GM06990 (cell line): ENCODE measurements around the gene GAS2.

Source experiments
- DNase-seq: peaks from one replicate; pipeline ENCODE4 v3.0.0-alpha.2; 2011; ENCODE audit not compliant: insufficient read length; ENCODE audit errors: extremely low read depth
- H3K27me3 ChIP-seq: replicated peaks from 2 replicates; pipeline ENCODE4 v1.6.0; 2011; ENCODE audit warnings: low read length; ENCODE audit not compliant: control insufficient read depth, insufficient read depth
- H3K36me3 ChIP-seq: 2 replicates; pipeline ENCODE4 v1.5.1; 2011; ENCODE audit warnings: low read length; ENCODE audit not compliant: control insufficient read depth, insufficient read depth
- H3K4me3 ChIP-seq: replicated peaks from 2 replicates; pipeline ENCODE4 v1.5.1; 2011; ENCODE audit warnings: low read depth, mild to moderate bottlenecking, control low read depth, low read length
- TF ChIP-seq, protein P1 (sequence below): IDR thresholded peaks from 2 replicates; pipeline ENCODE4 v1.5.1; 2011; ENCODE audit warnings: low read length, control low read depth, mild to moderate bottlenecking, inconsistent platforms; ENCODE audit not compliant: insufficient read depth, poor library complexity, severe bottlenecking

The GAS2 gene

DNA sequence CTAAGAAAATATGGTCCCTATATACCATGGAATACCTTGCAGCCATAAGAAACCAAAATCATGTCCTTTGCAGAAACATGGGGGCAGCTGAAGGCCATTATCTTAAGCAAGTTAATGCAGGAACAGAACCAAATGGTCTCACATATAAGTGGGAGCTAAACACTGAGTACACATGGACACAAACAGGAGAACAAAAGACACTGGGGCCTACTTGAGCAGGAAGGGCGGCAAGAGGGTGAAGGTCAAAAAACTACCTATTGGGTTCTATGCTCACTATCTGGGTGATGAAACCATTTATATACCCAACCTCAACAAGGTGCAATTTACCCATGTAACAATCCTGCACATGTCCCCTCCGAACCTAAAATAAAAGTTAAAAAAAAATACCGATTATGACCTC lies 22.5 kb downstream of the GAS2 start:
- no peak for DNase-seq
- TF ChIP-seq, protein P1, sequence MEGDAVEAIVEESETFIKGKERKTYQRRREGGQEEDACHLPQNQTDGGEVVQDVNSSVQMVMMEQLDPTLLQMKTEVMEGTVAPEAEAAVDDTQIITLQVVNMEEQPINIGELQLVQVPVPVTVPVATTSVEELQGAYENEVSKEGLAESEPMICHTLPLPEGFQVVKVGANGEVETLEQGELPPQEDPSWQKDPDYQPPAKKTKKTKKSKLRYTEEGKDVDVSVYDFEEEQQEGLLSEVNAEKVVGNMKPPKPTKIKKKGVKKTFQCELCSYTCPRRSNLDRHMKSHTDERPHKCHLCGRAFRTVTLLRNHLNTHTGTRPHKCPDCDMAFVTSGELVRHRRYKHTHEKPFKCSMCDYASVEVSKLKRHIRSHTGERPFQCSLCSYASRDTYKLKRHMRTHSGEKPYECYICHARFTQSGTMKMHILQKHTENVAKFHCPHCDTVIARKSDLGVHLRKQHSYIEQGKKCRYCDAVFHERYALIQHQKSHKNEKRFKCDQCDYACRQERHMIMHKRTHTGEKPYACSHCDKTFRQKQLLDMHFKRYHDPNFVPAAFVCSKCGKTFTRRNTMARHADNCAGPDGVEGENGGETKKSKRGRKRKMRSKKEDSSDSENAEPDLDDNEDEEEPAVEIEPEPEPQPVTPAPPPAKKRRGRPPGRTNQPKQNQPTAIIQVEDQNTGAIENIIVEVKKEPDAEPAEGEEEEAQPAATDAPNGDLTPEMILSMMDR: no peak
- Histone ChIP-seq H3K4me3 (no peak overlapping the region), H3K36me3 (no peaks in the 10 kb centered on the region), H3K27me3 (no peaks in the 10 kb centered on the region)

DNA sequence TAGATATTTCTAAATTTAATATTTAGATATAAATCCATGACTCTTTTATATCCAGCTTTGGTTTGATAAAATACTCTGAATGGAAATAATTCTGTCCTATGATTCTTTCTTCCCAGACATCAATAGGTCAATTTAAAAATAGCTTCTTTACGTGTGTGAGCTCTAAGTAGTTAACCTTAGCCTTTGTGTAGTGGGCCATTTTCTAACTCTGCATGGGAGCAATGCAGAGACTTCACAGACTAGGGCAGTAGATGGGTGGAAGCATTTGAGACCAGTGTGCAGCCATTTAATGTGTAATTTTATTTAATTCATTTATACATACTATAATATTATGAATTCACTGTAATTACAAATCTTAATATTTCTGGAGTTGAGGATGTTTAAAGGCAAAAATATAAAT lies 23.8 kb downstream of the GAS2 start:
- Histone ChIP-seq H3K36me3 (no peaks in the 10 kb centered on the region), H3K4me3 (no peak overlapping the region), H3K27me3 (no peaks in the 10 kb centered on the region)
- TF ChIP-seq, protein P1: no peak
- no peak for DNase-seq

DNA sequence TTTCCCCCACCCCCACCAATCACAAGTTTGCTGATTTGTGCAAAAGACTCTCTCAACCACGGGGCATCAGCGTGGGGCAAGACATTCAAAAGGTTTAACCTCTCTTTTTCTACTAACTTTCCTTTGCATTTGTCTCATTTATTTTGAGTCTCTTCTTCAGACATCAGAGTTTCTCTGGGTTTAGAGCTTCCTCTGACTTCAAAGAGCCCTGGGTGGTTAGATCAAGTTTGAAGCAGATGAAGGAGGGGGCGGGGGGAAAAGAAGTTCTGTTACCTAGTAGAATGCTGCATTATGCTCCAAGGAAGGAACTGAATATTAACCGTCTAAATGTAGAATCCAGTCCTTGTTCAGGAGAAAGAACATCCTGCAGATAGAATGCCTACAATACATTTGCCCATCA lies 24.5 kb downstream of the GAS2 start:
- no peak for DNase-seq
- TF ChIP-seq, protein P1: no peak
- Histone ChIP-seq H3K36me3 (no peaks in the 10 kb centered on the region), H3K27me3 (no peaks in the 10 kb centered on the region), H3K4me3 (no peak overlapping the region)

DNA sequence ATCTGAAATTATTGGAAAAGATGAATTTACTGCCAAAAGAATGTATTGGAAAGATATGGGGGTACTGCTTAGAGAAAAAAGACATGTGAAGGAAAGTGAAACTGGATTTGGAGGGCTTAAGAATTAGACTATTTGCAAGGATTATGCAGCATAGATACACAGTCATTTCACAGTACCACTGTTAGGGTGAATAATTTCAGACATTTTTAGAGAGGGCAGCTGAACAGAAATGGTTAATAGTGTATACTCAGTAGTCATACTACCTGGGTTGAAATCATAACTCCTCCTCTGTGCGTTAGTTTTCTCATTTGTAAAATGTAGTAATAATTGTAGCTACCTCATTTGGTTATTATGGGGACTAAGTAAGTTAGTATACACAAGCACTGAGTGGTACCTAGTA lies 33.0 kb downstream of the GAS2 start:
- no peaks in the 10 kb centered on the region; the same call in 1 of the 2 replicates for H3K27me3 ChIP-seq
- no peak for DNase-seq
- no peak overlapping the region for H3K4me3 ChIP-seq
- TF ChIP-seq, protein P1: no peak
- no peaks in the 10 kb centered on the region for H3K36me3 ChIP-seq

DNA sequence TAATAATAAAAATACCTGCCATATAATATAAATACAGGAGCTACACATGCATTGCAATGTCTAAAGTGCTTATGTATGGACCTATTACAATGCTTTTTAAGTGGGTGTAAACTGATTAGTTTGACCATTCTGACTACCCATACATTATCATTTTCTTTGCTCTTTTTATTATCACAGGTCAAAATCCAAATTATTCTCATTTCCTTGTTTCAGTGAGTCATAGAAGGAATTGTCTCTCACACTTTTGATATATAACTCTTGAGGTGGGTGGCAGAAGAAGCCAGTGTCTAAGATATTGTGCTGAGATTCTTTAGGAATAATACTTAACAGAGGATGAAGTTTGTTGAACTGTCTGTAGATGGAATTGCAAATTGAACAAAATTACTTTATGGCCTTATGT lies 35.6 kb downstream of the GAS2 start:
- Histone ChIP-seq H3K36me3 (no peaks in the 10 kb centered on the region), H3K27me3 (no peaks in the 10 kb centered on the region; the same call in 1 of the 2 replicates), H3K4me3 (no peak overlapping the region)
- no peak for DNase-seq
- TF ChIP-seq, protein P1: no peak

DNA sequence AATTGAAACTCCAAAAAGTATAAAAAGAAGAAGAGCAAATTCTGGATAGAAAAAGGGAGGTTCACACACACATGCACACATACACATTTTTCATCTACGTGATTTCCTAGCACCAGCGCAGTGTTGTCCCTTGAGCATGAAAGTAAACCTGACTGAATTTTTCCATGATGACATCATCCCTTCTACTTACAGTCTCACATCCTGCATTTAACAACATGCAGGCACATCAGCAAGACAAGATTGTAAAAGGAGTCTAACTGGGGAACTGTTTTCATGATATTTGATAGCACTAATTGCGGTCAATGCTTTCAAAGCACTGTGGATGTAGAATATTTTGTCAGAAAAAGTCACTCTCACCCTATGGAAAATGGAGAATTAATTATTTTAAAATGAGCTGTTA lies 36.6 kb downstream of the GAS2 start:
- TF ChIP-seq, protein P1: no peak
- H3K36me3 ChIP-seq: no peaks in the 10 kb centered on the region
- no peak for DNase-seq
- H3K27me3 ChIP-seq: no peaks in the 10 kb centered on the region; the same call in 1 of the 2 replicates
- no peak overlapping the region for H3K4me3 ChIP-seq
